Measurements from ENCODE around the gene PTPN20. TPM values are rescaled to one million over a fixed set of nuclear protein-coding genes. Genes with fewer than 3 reads are reported as not detected.
A peak's percentile ranks its signal among the peaks of the same experiment; 100 is the strongest.

PTPN20 gene
- total and polyA plus RNA-seq, 3 donors from 2014 or later = 20.9 to 39.6 (median 23.1) TPM

DNA sequence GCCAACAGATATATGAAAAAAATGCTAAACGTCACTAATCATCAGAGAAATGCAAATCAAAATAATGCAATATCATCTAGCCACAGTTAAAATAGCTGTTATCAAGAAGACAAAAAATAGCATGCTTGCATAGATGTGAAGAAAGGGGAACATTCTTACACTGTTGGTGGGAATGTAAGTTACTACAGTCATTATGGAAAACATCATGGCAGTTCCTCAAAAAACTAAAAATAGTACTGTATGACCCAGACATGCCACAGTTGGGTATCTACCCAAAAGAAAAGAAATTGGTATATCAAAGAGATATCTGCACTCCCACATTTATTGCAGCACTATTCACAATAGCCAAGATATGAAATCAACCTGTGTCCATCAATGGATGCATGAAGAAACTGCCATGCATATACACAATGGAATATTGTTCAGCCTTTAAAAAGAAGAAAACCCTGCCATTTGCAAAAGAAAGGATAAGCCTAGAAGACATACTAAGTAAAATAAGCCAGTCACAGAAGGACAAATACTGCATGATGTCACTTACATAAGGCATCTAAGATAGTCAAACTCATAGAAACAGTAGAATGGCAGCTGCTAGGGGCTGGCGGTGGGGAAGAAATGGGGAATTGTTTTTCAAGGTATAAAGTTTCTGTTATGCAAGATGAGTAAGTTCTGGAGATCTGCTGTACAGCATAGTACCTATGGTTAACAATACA lies 107.0 kb downstream of the PTPN20 start:
- TF ChIP-seq POLR2A (IDR thresholded peaks at IDR 0.05) = no peak
- TF ChIP-seq, protein P1, sequence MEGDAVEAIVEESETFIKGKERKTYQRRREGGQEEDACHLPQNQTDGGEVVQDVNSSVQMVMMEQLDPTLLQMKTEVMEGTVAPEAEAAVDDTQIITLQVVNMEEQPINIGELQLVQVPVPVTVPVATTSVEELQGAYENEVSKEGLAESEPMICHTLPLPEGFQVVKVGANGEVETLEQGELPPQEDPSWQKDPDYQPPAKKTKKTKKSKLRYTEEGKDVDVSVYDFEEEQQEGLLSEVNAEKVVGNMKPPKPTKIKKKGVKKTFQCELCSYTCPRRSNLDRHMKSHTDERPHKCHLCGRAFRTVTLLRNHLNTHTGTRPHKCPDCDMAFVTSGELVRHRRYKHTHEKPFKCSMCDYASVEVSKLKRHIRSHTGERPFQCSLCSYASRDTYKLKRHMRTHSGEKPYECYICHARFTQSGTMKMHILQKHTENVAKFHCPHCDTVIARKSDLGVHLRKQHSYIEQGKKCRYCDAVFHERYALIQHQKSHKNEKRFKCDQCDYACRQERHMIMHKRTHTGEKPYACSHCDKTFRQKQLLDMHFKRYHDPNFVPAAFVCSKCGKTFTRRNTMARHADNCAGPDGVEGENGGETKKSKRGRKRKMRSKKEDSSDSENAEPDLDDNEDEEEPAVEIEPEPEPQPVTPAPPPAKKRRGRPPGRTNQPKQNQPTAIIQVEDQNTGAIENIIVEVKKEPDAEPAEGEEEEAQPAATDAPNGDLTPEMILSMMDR (IDR thresholded peaks at IDR 0.05) = no peak
- H3K4me1 ChIP-seq = no peaks in the 10 kb centered on the region
- no peak for DNase-seq
- intact Hi-C loops (cut with DNase I; ENCODE audit: low total_unique reads) = no loop called here
- 87 to 94% methylated on average over 2 of the region's 2 CpGs for WGBS, 2 donors
- no peaks in the 10 kb centered on the region for H3K9me3 ChIP-seq
- H3K27me3 ChIP-seq = no peaks in the 10 kb centered on the region
- no peak overlapping the region for H3K27ac ChIP-seq
- H3K4me3 ChIP-seq = no peak overlapping the region
- no peaks in the 10 kb centered on the region for H3K36me3 ChIP-seq (ENCODE audit: low read depth, missing control alignments)

DNA sequence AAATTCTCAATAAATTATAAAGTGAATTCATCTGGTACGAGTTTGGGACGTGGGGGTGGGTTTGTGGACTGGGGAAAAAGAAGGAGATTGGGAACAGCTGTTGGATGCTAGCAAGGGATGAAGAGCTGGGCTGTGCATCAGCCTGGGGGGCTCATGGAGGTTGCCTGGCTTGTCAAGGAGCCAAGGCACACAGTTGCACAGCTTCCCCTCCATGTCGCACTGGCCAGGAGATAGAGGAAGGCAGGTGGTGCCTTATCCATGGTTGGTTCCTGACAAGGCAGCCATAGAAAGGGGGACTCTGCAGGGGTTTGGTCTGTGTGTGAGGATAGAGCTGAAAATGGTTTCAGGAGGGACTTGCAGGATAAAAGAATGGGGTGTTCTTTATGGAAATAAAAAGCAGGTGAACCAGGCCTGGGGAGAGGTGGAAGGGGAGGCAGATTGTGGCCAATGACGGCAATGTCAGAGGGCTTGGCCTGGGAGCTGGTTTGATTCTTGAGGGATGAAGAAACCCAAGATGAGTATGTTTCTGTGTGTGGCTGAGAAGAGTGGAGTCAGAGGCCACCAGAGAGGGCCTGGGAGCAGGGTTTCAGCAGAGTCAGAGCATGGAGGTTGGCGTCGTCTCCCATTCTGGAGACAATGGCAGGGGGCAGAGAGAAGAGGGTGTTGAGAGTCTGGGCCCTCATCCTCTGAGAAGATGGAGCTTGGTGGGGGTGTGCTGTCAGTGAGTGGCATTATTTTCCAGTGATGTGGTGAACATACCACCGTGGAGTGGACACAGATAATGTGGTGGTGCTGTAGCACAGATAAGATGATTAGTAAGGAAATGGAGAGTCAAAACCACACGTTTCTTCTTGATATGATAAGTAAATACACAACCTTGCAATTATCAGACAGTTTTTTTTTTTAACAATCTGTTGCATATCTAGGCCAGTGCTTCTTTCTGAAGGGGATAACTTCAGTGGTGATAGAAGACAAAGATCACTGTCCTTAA lies 108.2 kb downstream of the PTPN20 start:
- Histone ChIP-seq H3K4me3 (no peak overlapping the region), H3K9me3 (no peaks in the 10 kb centered on the region), H3K36me3 (ENCODE audit: low read depth, missing control alignments) (no peaks in the 10 kb centered on the region), H3K27me3 (no peaks in the 10 kb centered on the region), H3K27ac (no peak overlapping the region), H3K4me1 (no peaks in the 10 kb centered on the region)
- intact Hi-C loops (cut with DNase I; ENCODE audit: low total_unique reads) = no loop called here
- no peak for DNase-seq
- WGBS, 2 donors = 73% methylated on average over 8 of the region's 8 CpGs
- TF ChIP-seq, protein P1 (IDR thresholded peaks at IDR 0.05) = no peak
- no peak for TF ChIP-seq POLR2A (IDR thresholded peaks at IDR 0.05)

GRCh38 chr10:47020471-47020870 lies 109.2 kb downstream of the PTPN20 start:
- Histone ChIP-seq H3K4me3 (no peak overlapping the region), H3K27ac (no peak overlapping the region), H3K4me1 (no peaks in the 10 kb centered on the region), H3K36me3 (ENCODE audit: low read depth, missing control alignments) (no peaks in the 10 kb centered on the region), H3K27me3 (no peaks in the 10 kb centered on the region), H3K9me3 (no peaks in the 10 kb centered on the region)
- WGBS, 2 donors = 82 to 94% methylated on average over 4 to 5 of the region's 5 CpGs
- intact Hi-C loops (cut with DNase I; ENCODE audit: low total_unique reads) = no loop called here
- no peak for DNase-seq
- TF ChIP-seq, protein P1 (IDR thresholded peaks at IDR 0.05) = no peak
- no peak for TF ChIP-seq POLR2A (IDR thresholded peaks at IDR 0.05)

DNA sequence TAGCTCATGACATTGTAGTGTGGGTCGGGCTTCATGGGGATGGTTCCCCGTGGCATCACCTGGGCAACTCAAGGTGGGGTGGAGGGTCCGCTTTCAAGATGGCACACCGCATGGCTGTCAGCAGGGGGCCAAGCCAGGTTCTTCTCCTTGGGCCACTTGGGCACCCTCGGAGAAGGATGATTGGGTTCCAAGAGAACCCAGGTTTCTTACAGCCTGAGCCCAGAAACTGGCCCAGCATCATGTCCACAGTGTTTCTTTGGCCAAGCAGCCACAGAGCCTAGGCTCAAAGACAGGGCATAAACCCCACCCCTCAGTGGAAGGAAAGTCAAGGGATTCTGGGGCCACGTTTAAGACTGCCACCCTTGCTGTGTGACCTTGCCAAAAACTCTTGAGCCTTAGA lies 110.6 kb downstream of the PTPN20 start:
- Histone ChIP-seq H3K9me3 (no peaks in the 10 kb centered on the region), H3K36me3 (ENCODE audit: low read depth, missing control alignments) (no peaks in the 10 kb centered on the region), H3K4me1 (no peaks in the 10 kb centered on the region), H3K27ac (no peak overlapping the region), H3K27me3 (no peaks in the 10 kb centered on the region), H3K4me3 (no peak overlapping the region)
- DNase-seq = no peak
- WGBS, 2 donors = 90 to 94% methylated on average over 6 of the region's 6 CpGs
- TF ChIP-seq POLR2A (IDR thresholded peaks at IDR 0.05) = no peak
- TF ChIP-seq, protein P1 (IDR thresholded peaks at IDR 0.05) = peak in 1 of 3 experiments; percentile 8
- intact Hi-C loops (cut with DNase I; ENCODE audit: low total_unique reads) = no loop called here
